ENCODE data around the gene DNMT1. TPM values are rescaled to one million over a fixed set of nuclear protein-coding genes. Genes with fewer than 3 reads are reported as not detected.

Gene DNMT1
- total RNA-seq, 1 experiment from 2014 or later, result 227 TPM

- Histone ChIP-seq H2AFZ (ENCODE audit: low read length) (no peak overlapping the region), H3K4ac (ENCODE audit: low read depth, low read length) (no peak overlapping the region), H3K18ac (ENCODE audit: insufficient read length, low read depth, low read length) (no peak overlapping the region), H3K9me3 (ENCODE audit: control insufficient read depth, low read depth, low read length) (no peaks in the 10 kb centered on the region), H2BK12ac (ENCODE audit: insufficient read length, low read depth, low read length) (no peak overlapping the region), H2AK5ac (ENCODE audit: insufficient read length, low read length) (no peak overlapping the region), H3K79me2 (ENCODE audit: insufficient read depth, low read length) (no peaks in the 10 kb centered on the region), H4K20me1 (ENCODE audit: control insufficient read depth, insufficient read depth, insufficient read length) (no peaks in the 10 kb centered on the region), H3K23me2 (ENCODE audit: insufficient read length, low read depth, low read length, poor library complexity, severe bottlenecking) (peaks cover 10% of the 10 kb centered on the region), H4K8ac (replicated peaks; ENCODE audit: insufficient read length, low read depth, low read length) (no peak overlapping the region), H3K56ac (ENCODE audit: insufficient read length, low read depth, low read length) (no peak overlapping the region), H3K4me2 (ENCODE audit: insufficient read depth, insufficient read length, low read length) (no peak overlapping the region), H3K14ac (ENCODE audit: insufficient read depth, low read length) (no peak overlapping the region), H4K5ac (ENCODE audit: insufficient read length, low read depth, low read length) (no peak overlapping the region), H2BK5ac (ENCODE audit: insufficient read length, low read length) (no peak overlapping the region), H3K27me3 (ENCODE audit: insufficient read depth, low read length) (no peaks in the 10 kb centered on the region), H3T11ph (ENCODE audit: low read length) (no peak overlapping the region), H4K91ac (ENCODE audit: insufficient read length, low read depth, low read length) (no peak overlapping the region), H2BK15ac (ENCODE audit: low read depth, low read length) (no peak overlapping the region), H3K79me1 (ENCODE audit: insufficient read depth, low read depth, low read length, poor library complexity, severe bottlenecking) (no peaks in the 10 kb centered on the region), H2BK120ac (ENCODE audit: low read depth, low read length, poor library complexity, severe bottlenecking) (no peak overlapping the region), H3K23ac (ENCODE audit: insufficient read length, low read depth, low read length) (no peak overlapping the region), H2BK20ac (ENCODE audit: low read depth, low read length, poor library complexity, severe bottlenecking) (no peak overlapping the region), H3K27ac (ENCODE audit: insufficient read length, low read depth, low read length) (no peak overlapping the region), H3K4me1 (ENCODE audit: insufficient read depth, low read length) (no peaks in the 10 kb centered on the region), H3K9ac (ENCODE audit: extremely low read depth, insufficient read length, low read length) (no peak overlapping the region)
- peaks cover 13% of the 10 kb centered on the region for H3K27me3 Mint-ChIP-seq (ENCODE audit: low read depth)
- H3K4me3 Mint-ChIP-seq, result no peak overlapping the region
- no peak overlapping the region for H3K27ac Mint-ChIP-seq
- H3K4me1 Mint-ChIP-seq, result peaks cover 7 to 9% of the 10 kb centered on the region in 2 experiments; a peak in 2 of 4 replicates
- peaks cover 0 to 1% of the 10 kb centered on the region in 2 experiments; a peak in 1 of 5 replicates for H3K9me3 Mint-ChIP-seq
- DNase-seq, result no peak
- TF ChIP-seq CTCF (conservative IDR thresholded peaks at IDR 0.05), result no peak
- peaks cover 4 to 21% (median 11%) of the 10 kb centered on the region in 3 experiments for H3K36me3 Mint-ChIP-seq (ENCODE audit: insufficient read depth in 1 of 3, low read depth in 3 of 3)
- WGBS (ENCODE audit: extremely low coverage, insufficient read length, low lambda C conversion rate), result no CpG with 5 or more reads among the region's 6 CpGs
Observed at GRCh38 chr19:10088949-10089554, 105.7 kb downstream of the DNMT1 start.

All from H9 (cell line).